Peyer's patch (tissue), 4 donors: Measurements from ENCODE around the gene NDUFV1.

Experiments
- POLR2A ChIP-seq, 2 donors: fragments of 450-650 bp; IDR thresholded peaks; one replicate each; pipeline ENCODE4 v1.5.1; 2017; ENCODE audit warnings: antibody characterized with exemption in 2 of 2, mild to moderate bottlenecking in 2 of 2, moderate library complexity in 2 of 2
- TF ChIP-seq, protein P1 (sequence below), 6 experiments: fragments of 450-650 bp in 4 of 6; fragments of 200-600 bp in 2 of 6; sonication (generic) in 1 of 6; IDR thresholded peaks; one replicate each; pipeline ENCODE4 v1.5.1; 2017 to 2019; ENCODE audit warnings: antibody characterized with exemption in 6 of 6, mild to moderate bottlenecking in 3 of 6, moderate library complexity in 1 of 6

- TF ChIP-seq POLR2A (IDR thresholded peaks at IDR 0.05) = no peak
- TF ChIP-seq, protein P1, sequence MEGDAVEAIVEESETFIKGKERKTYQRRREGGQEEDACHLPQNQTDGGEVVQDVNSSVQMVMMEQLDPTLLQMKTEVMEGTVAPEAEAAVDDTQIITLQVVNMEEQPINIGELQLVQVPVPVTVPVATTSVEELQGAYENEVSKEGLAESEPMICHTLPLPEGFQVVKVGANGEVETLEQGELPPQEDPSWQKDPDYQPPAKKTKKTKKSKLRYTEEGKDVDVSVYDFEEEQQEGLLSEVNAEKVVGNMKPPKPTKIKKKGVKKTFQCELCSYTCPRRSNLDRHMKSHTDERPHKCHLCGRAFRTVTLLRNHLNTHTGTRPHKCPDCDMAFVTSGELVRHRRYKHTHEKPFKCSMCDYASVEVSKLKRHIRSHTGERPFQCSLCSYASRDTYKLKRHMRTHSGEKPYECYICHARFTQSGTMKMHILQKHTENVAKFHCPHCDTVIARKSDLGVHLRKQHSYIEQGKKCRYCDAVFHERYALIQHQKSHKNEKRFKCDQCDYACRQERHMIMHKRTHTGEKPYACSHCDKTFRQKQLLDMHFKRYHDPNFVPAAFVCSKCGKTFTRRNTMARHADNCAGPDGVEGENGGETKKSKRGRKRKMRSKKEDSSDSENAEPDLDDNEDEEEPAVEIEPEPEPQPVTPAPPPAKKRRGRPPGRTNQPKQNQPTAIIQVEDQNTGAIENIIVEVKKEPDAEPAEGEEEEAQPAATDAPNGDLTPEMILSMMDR (IDR thresholded peaks at IDR 0.05) = no peak
Observed at GRCh38 chr11:67608486-67608885, 1.8 kb downstream of the NDUFV1 start.
